Loucy (cell line): Measurements from ENCODE around the gene SAE1.

Experiments
- H2AFZ ChIP-seq: fragments of 200-600 bp; sonication (generic); 2 replicates; pipeline ENCODE4 v1.6.0; 2016; ENCODE audit warnings: antibody characterized with exemption, mild to moderate bottlenecking, low read length, moderate library complexity
- H3F3A ChIP-seq: fragments of 200-600 bp; 2 replicates; pipeline ENCODE4 v1.6.0; 2016; ENCODE audit warnings: antibody characterized with exemption, low read depth, mild to moderate bottlenecking
- H3K27me3 ChIP-seq: fragments of 200-600 bp; sonication (generic); 2 replicates; pipeline ENCODE4 v1.6.1; 2014; ENCODE audit warnings: low read length, mild to moderate bottlenecking; ENCODE audit not compliant: insufficient read depth, poor library complexity, severe bottlenecking
- H3K36me3 ChIP-seq: fragments of 200-600 bp; sonication (generic); 2 replicates; pipeline ENCODE4 v1.6.1; 2016; ENCODE audit warnings: low read length; ENCODE audit not compliant: insufficient read depth
- H3K4me1 ChIP-seq: fragments of 200-600 bp; sonication (generic); 2 replicates; pipeline ENCODE4 v1.5.1; 2014; ENCODE audit warnings: low read length, mild to moderate bottlenecking; ENCODE audit not compliant: insufficient read depth, poor library complexity, severe bottlenecking
- H3K4me2 ChIP-seq: fragments of 200-600 bp; sonication (generic); 2 replicates; pipeline ENCODE4 v1.6.0; 2014; ENCODE audit warnings: antibody characterized with exemption, low read length, low read depth, mild to moderate bottlenecking; ENCODE audit not compliant: poor library complexity, severe bottlenecking
- H3K4me3 ChIP-seq: fragments of 200-600 bp; sonication (generic); 2 replicates; pipeline ENCODE4 v1.5.1; 2014; ENCODE audit warnings: low read length, mild to moderate bottlenecking, mixed read lengths; ENCODE audit not compliant: poor library complexity, severe bottlenecking
- H3K79me2 ChIP-seq: fragments of 200-600 bp; sonication (generic); 2 replicates; pipeline ENCODE4 v1.6.1; 2014; ENCODE audit warnings: low read length; ENCODE audit not compliant: insufficient read depth
- H3K9ac ChIP-seq: fragments of 200-600 bp; sonication (generic); 2 replicates; pipeline ENCODE4 v1.6.0; 2014; ENCODE audit warnings: mild to moderate bottlenecking, low read depth, low read length, moderate library complexity; ENCODE audit not compliant: poor library complexity, severe bottlenecking
- H3K9me2 ChIP-seq: fragments of 200-600 bp; sonication (generic); replicated peaks from 2 replicates; pipeline ENCODE4 v1.6.1; 2016; ENCODE audit warnings: low read depth, low read length, mixed read lengths
- H3K9me3 ChIP-seq: fragments of 200-600 bp; sonication (generic); 2 replicates; pipeline ENCODE4 v1.6.1; 2014; ENCODE audit warnings: mild to moderate bottlenecking, antibody characterized with exemption, low read length, low read depth; ENCODE audit not compliant: insufficient read depth
- H4K20me1 ChIP-seq: fragments of 200-600 bp; sonication (generic); 2 replicates; pipeline ENCODE4 v1.6.0; 2014; ENCODE audit warnings: antibody characterized with exemption, low read length, mild to moderate bottlenecking; ENCODE audit not compliant: insufficient read depth, poor library complexity, severe bottlenecking
- CTCF ChIP-seq: fragments of 200-600 bp; sonication (generic); conservative IDR thresholded peaks from 2 replicates; pipeline ENCODE4 v1.5.1; 2014; ENCODE audit warnings: mild to moderate bottlenecking, antibody characterized with exemption, low read length
- EZH2phosphoT487 ChIP-seq: fragments of 200-600 bp; IDR thresholded peaks from 2 replicates; pipeline ENCODE4 v1.6.1; 2018; ENCODE audit warnings: antibody characterized with exemption, mild to moderate bottlenecking, moderate library complexity, borderline replicate concordance

Gene SAE1

GRCh38 chr19:47258895-47259555, 128.4 kb downstream of the SAE1 start:
- peaks cover 22% of the 10 kb centered on the region for H3K4me1 ChIP-seq
- H3K79me2 ChIP-seq: peaks cover 25% of the 10 kb centered on the region
- H3K4me2 ChIP-seq: peak overlapping the region; percentile 100
- H3K27me3 ChIP-seq: no peaks in the 10 kb centered on the region
- no peaks in the 10 kb centered on the region for H3K9me3 ChIP-seq
- H2AFZ ChIP-seq: no peak overlapping the region
- no peak overlapping the region for H3K9ac ChIP-seq
- H4K20me1 ChIP-seq: no peaks in the 10 kb centered on the region
- H3K4me3 ChIP-seq: no peak overlapping the region
- TF ChIP-seq EZH2phosphoT487: no peak
- no peak for TF ChIP-seq CTCF
- no peaks in the 10 kb centered on the region for H3F3A ChIP-seq
- no peaks in the 10 kb centered on the region for H3K9me2 ChIP-seq
- H3K36me3 ChIP-seq: peaks cover 5% of the 10 kb centered on the region; the same call in 1 of the 2 replicates
